Keratinocyte (primary cell): Measurements from ENCODE around the gene DPP10.

Experiments
- CTCF ChIP-seq, 3 experiments: IDR thresholded peaks in 1 of 3; conservative IDR thresholded peaks in 1 of 3; optimal IDR thresholded peaks in 1 of 3; 2 replicates in 2 of 3; 3 replicates in 1 of 3; pipeline versions ENCODE3 to v1.5.1; 2011; ENCODE audit warnings: low read length in 3 of 3, mild to moderate bottlenecking in 3 of 3, moderate library complexity in 2 of 3, control low read depth in 1 of 3, inconsistent platforms in 1 of 3; ENCODE audit not compliant: insufficient read depth in 2 of 3; ENCODE audit errors: extremely low read depth in 1 of 3
- EZH2 ChIP-seq: IDR thresholded peaks from one replicate; pipeline ENCODE4 v1.6.1; 2012; ENCODE audit warnings: inconsistent platforms, mild to moderate bottlenecking, low read length, moderate library complexity

GRCh38 chr2:115169814-115170213 is 727.4 kb downstream of the DPP10 start:
- no peak for TF ChIP-seq CTCF (optimal IDR thresholded peaks at IDR 0.05 in 1 of 3, IDR thresholded peaks at IDR 0.05 in 1 of 3, conservative IDR thresholded peaks at IDR 0.05 in 1 of 3; ENCODE audit: extremely low read depth in 1 of 3, insufficient read depth in 2 of 3, low read length in 3 of 3)
- TF ChIP-seq EZH2: no peak
